HepG2 (cell line): ENCODE data around the gene IGFLR1. TPM values are rescaled to one million over a fixed set of nuclear protein-coding genes. Genes with fewer than 3 reads are reported as not detected.

Experiments used
- CREBL2 ChIP-seq: sonication (generic); formaldehyde crosslinking; IDR thresholded peaks from 2 replicates; pipeline ENCODE4 v1.8.1; 2023; ENCODE audit warnings: missing genetic modification reagents, mild to moderate bottlenecking, borderline replicate concordance
- DNMT3B ChIP-seq: conservative IDR thresholded peaks from 2 replicates; pipeline ENCODE4 v1.6.1; 2016; ENCODE audit warnings: missing biosample characterization, control low read depth
- KDM1A ChIP-seq: IDR thresholded peaks from 2 replicates; pipeline ENCODE4 v1.6.1; 2016; ENCODE audit warnings: missing compliant biosample characterization
- MBD4 ChIP-seq: IDR thresholded peaks from 2 replicates; pipeline ENCODE4 v1.6.1; 2012; ENCODE audit warnings: low read length, inconsistent platforms, borderline replicate concordance
- NONO ChIP-seq, 2 experiments: fragments of 450-650 bp in 1 of 2; sonication (generic) in 1 of 2; formaldehyde crosslinking in 1 of 2; IDR thresholded peaks in 1 of 2; conservative IDR thresholded peaks in 1 of 2; 2 replicates each; pipeline versions ENCODE4 v1.6.1 to v1.8.0; 2017 to 2022; ENCODE audit warnings: mild to moderate bottlenecking in 1 of 2, missing genetic modification reagents in 1 of 2, moderate library complexity in 1 of 2
- PHF8 ChIP-seq: sonication (generic); formaldehyde crosslinking; IDR thresholded peaks from 2 replicates; pipeline ENCODE4 v1.5.0; 2020; ENCODE audit warnings: missing genetic modification reagents
- POLR2A ChIP-seq, 2 experiments: IDR thresholded peaks; 2 replicates each; pipeline ENCODE4 v1.6.1; 2011; ENCODE audit warnings: low read depth in 2 of 2, low read length in 2 of 2, mild to moderate bottlenecking in 1 of 2, moderate library complexity in 1 of 2; ENCODE audit not compliant: insufficient read depth in 1 of 2
- SP140L ChIP-seq: sonication (generic); formaldehyde crosslinking; IDR thresholded peaks from 2 replicates; pipeline ENCODE4 v1.4.0; 2020; ENCODE audit warnings: missing genetic modification reagents, borderline replicate concordance
- SP4 ChIP-seq: sonication (generic); formaldehyde crosslinking; IDR thresholded peaks from 2 replicates; pipeline ENCODE4 v1.8.1; 2023; ENCODE audit warnings: mild to moderate bottlenecking, missing genetic modification reagents
- TBP ChIP-seq: sonication (generic); formaldehyde crosslinking; IDR thresholded peaks from 2 replicates; pipeline ENCODE4 v1.5.0; 2020; ENCODE audit warnings: missing genetic modification reagents
- ZNF44 ChIP-seq: sonication (generic); formaldehyde crosslinking; IDR thresholded peaks from 2 replicates; pipeline ENCODE4 v1.5.1; 2020; ENCODE audit warnings: mild to moderate bottlenecking, missing genetic modification reagents
- polyA plus RNA-seq, 8 experiments: library from polyadenylated mRNA; depleted of rRNA in 3 of 8; stranded (reverse) in 7 of 8; unstranded in 1 of 8; fragments of >200 nt; fragmentation: Illumina TruSeq in 4 of 8; extraction: Trizol in 4 of 8; gene quantifications; 2 replicates each; pipeline versions ENCODE4 v1.2.1 to v1.2.3, GENCODE V29; 2011 to 2016; ENCODE audit warnings: low read depth in 4 of 8, missing spikeins in 1 of 8, mixed read lengths in 1 of 8; ENCODE audit not compliant: insufficient read depth in 1 of 8
- total RNA-seq, 5 experiments: library from RNA; depleted of rRNA; stranded (reverse); fragments of >200 nt; fragmentation: Illumina TruSeq; extraction: Trizol; gene quantifications; 2 replicates each; pipeline ENCODE4 v1.2.3, GENCODE V29; 2016; ENCODE audit warnings: low read depth in 1 of 5
- TF ChIP-seq, protein P1 (sequence below): sonication (generic); formaldehyde crosslinking; IDR thresholded peaks from 2 replicates; pipeline ENCODE4 v1.4.0; 2020; ENCODE audit warnings: mild to moderate bottlenecking, missing genetic modification reagents, borderline replicate concordance
- TF ChIP-seq, protein P2 (sequence below): sonication (generic); formaldehyde crosslinking; IDR thresholded peaks from 2 replicates; pipeline ENCODE4 v1.5.0; 2020; ENCODE audit warnings: mild to moderate bottlenecking, missing genetic modification reagents, borderline replicate concordance
- TF ChIP-seq, protein P3 (sequence below): sonication (generic); formaldehyde crosslinking; IDR thresholded peaks from 2 replicates; pipeline ENCODE4 v1.4.0; 2020; ENCODE audit warnings: mild to moderate bottlenecking, missing genetic modification reagents, borderline replicate concordance

Gene IGFLR1
- total and polyA plus RNA-seq, 2 of the 13 experiments (the other 11 are each of a cell fraction or from before 2014, with no cell fraction given): 5.4 to 8.9 TPM

DNA sequence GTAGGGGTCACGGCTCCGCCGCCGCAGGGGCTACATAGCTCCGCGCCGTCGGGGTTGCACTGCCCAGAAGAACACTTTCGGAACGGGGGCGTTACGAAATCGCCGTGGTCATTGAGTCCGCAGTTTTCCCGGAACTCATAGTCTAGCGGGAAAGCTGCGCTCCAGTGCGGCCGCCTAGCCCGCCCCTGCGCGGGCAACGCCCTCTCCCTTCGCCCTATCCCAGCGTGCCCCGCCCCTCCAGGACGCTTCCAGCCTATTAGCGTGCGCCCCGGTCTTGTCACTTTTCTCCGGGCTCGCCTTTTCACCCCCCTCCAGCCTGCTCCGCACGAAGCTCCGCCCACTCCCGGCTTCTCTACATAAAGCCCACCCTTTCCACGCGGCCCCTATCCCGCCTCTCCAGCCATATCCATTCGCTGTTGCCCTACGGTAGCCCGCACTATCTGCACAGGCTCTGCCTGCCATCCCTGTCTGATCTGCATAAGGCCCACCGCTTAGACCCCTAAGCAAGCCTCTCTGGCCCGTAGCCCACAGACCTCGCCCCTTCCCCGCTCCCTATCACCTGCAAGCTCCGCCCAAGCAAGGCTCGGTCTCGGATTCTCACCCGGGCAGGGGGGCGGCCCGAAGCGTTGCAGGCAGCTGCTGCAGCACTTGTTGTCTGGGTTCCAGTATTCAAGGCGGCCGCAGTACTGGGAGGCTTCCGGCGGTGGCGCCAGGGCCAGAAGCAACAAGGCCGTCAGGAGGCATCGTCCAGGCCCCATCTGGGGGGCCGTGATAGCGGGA is 1.6 kb downstream of the IGFLR1 start (continued):
- TF ChIP-seq PHF8 (peak; percentile 73), CREBL2 (CRISPR knock-in tag) (no peak), SP4 (CRISPR knock-in tag) (peak; percentile 83), ZNF44 (CRISPR knock-in tag) (no peak), KDM1A (CRISPR knock-in tag) (no peak), DNMT3B (0 out of 2 replicates have a peak, but pooled peaks have one; percentile 41), MBD4 (no peak), NONO (IDR thresholded peaks at IDR 0.05) (no peak), NONO (CRISPR knock-in tag; conservative IDR thresholded peaks at IDR 0.05) (peak; percentile 44; the same call in 1 of the 2 replicates), SP140L (CRISPR knock-in tag) (no peak), TBP (no peak), POLR2A (IDR thresholded peaks at IDR 0.05; ENCODE audit: insufficient read depth in 1 of 2, low read depth in 2 of 2, low read length in 2 of 2) (peak; percentile 73 to 90)
- TF ChIP-seq, protein P1, sequence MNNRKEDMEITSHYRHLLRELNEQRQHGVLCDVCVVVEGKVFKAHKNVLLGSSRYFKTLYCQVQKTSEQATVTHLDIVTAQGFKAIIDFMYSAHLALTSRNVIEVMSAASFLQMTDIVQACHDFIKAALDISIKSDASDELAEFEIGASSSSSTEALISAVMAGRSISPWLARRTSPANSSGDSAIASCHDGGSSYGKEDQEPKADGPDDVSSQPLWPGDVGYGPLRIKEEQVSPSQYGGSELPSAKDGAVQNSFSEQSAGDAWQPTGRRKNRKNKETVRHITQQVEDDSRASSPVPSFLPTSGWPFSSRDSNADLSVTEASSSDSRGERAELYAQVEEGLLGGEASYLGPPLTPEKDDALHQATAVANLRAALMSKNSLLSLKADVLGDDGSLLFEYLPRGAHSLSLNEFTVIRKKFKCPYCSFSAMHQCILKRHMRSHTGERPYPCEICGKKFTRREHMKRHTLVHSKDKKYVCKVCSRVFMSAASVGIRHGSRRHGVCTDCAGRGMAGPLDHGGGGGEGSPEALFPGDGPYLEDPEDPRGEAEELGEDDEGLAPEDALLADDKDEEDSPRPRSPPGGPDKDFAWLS (CRISPR knock-in tag): no peak
- TF ChIP-seq, protein P2, sequence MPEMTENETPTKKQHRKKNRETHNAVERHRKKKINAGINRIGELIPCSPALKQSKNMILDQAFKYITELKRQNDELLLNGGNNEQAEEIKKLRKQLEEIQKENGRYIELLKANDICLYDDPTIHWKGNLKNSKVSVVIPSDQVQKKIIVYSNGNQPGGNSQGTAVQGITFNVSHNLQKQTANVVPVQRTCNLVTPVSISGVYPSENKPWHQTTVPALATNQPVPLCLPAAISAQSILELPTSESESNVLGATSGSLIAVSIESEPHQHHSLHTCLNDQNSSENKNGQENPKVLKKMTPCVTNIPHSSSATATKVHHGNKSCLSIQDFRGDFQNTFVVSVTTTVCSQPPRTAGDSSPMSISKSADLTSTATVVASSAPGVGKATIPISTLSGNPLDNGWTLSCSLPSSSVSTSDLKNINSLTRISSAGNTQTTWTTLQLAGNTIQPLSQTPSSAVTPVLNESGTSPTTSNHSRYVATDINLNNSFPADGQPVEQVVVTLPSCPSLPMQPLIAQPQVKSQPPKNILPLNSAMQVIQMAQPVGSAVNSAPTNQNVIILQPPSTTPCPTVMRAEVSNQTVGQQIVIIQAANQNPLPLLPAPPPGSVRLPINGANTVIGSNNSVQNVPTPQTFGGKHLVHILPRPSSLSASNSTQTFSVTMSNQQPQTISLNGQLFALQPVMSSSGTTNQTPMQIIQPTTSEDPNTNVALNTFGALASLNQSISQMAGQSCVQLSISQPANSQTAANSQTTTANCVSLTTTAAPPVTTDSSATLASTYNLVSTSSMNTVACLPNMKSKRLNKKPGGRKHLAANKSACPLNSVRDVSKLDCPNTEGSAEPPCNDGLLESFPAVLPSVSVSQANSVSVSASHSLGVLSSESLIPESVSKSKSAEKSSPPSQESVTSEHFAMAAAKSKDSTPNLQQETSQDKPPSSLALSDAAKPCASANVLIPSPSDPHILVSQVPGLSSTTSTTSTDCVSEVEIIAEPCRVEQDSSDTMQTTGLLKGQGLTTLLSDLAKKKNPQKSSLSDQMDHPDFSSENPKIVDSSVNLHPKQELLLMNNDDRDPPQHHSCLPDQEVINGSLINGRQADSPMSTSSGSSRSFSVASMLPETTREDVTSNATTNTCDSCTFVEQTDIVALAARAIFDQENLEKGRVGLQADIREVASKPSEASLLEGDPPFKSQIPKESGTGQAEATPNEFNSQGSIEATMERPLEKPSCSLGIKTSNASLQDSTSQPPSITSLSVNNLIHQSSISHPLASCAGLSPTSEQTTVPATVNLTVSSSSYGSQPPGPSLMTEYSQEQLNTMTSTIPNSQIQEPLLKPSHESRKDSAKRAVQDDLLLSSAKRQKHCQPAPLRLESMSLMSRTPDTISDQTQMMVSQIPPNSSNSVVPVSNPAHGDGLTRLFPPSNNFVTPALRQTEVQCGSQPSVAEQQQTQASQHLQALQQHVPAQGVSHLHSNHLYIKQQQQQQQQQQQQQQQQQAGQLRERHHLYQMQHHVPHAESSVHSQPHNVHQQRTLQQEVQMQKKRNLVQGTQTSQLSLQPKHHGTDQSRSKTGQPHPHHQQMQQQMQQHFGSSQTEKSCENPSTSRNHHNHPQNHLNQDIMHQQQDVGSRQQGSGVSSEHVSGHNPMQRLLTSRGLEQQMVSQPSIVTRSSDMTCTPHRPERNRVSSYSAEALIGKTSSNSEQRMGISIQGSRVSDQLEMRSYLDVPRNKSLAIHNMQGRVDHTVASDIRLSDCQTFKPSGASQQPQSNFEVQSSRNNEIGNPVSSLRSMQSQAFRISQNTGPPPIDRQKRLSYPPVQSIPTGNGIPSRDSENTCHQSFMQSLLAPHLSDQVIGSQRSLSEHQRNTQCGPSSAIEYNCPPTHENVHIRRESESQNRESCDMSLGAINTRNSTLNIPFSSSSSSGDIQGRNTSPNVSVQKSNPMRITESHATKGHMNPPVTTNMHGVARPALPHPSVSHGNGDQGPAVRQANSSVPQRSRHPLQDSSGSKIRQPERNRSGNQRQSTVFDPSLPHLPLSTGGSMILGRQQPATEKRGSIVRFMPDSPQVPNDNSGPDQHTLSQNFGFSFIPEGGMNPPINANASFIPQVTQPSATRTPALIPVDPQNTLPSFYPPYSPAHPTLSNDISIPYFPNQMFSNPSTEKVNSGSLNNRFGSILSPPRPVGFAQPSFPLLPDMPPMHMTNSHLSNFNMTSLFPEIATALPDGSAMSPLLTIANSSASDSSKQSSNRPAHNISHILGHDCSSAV (CRISPR knock-in tag): no peak
- TF ChIP-seq, protein P3, sequence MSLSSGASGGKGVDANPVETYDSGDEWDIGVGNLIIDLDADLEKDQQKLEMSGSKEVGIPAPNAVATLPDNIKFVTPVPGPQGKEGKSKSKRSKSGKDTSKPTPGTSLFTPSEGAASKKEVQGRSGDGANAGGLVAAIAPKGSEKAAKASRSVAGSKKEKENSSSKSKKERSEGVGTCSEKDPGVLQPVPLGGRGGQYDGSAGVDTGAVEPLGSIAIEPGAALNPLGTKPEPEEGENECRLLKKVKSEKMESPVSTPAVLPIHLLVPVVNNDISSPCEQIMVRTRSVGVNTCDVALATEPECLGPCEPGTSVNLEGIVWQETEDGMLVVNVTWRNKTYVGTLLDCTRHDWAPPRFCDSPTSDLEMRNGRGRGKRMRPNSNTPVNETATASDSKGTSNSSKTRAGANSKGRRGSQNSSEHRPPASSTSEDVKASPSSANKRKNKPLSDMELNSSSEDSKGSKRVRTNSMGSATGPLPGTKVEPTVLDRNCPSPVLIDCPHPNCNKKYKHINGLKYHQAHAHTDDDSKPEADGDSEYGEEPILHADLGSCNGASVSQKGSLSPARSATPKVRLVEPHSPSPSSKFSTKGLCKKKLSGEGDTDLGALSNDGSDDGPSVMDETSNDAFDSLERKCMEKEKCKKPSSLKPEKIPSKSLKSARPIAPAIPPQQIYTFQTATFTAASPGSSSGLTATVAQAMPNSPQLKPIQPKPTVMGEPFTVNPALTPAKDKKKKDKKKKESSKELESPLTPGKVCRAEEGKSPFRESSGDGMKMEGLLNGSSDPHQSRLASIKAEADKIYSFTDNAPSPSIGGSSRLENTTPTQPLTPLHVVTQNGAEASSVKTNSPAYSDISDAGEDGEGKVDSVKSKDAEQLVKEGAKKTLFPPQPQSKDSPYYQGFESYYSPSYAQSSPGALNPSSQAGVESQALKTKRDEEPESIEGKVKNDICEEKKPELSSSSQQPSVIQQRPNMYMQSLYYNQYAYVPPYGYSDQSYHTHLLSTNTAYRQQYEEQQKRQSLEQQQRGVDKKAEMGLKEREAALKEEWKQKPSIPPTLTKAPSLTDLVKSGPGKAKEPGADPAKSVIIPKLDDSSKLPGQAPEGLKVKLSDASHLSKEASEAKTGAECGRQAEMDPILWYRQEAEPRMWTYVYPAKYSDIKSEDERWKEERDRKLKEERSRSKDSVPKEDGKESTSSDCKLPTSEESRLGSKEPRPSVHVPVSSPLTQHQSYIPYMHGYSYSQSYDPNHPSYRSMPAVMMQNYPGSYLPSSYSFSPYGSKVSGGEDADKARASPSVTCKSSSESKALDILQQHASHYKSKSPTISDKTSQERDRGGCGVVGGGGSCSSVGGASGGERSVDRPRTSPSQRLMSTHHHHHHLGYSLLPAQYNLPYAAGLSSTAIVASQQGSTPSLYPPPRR (CRISPR knock-in tag): peak; percentile 30; the same call in 1 of the 2 replicates
